ENCODE measurements around the gene CTSC. TPM values are rescaled to one million over a fixed set of nuclear protein-coding genes. Genes with fewer than 3 reads are reported as not detected.
"Not testable (repeated sequence)": the region's sequence is repeated elsewhere in the genome, so short reads cannot be mapped to it uniquely, and the experiment has no call there.

CTSC gene
- total RNA-seq, 1 donor from 2014 or later, result 37.1 TPM

GRCh38 chr11:88284336-88285050, 53.0 kb downstream of the CTSC start:
- peak; percentile 11 for DNase-seq (ENCODE audit: low read depth)

GRCh38 chr11:88282747-88283515, 54.6 kb downstream of the CTSC start:
- DNase-seq (ENCODE audit: low read depth), result no peak

GRCh38 chr11:88281317-88281712, 56.2 kb downstream of the CTSC start:
- DNase-seq (ENCODE audit: low read depth), result no peak

- peak; percentile 57 for DNase-seq (ENCODE audit: low read depth)
Observed at GRCh38 chr11:88280673-88281316, 56.7 kb downstream of the CTSC start.

DNA sequence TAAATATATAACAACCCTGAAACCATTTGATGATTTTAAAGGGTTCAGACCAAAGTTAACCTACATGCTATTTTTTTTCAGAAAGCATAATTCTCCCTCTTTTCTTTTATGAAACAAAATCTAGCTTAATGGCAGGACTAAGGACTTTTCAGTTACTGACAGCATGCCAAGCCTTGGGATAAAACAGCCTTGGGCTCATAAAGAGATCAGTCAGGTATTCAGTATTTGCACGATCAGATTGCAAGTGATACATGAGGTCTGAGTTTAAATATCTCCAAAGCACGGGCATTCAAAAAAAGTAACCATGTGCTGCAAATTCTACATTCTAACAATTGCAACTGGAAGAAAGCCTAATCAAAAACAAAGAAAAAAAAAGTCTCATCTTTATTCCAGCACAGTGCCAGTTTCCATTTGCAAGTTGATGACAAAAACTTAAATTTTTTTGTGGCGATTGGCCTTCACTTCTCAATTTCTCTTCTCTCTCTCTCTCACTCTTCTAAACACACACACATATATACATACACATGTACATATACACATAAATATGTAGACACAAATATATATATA, 60.1 kb downstream of the CTSC start:
- no peak for DNase-seq (ENCODE audit: low read depth)

GRCh38 chr11:88275636-88276035, 61.9 kb downstream of the CTSC start:
- no peak for DNase-seq (ENCODE audit: low read depth)

GRCh38 chr11:88266919-88267318, 70.6 kb downstream of the CTSC start:
- no peak for DNase-seq (ENCODE audit: low read depth)

DNA sequence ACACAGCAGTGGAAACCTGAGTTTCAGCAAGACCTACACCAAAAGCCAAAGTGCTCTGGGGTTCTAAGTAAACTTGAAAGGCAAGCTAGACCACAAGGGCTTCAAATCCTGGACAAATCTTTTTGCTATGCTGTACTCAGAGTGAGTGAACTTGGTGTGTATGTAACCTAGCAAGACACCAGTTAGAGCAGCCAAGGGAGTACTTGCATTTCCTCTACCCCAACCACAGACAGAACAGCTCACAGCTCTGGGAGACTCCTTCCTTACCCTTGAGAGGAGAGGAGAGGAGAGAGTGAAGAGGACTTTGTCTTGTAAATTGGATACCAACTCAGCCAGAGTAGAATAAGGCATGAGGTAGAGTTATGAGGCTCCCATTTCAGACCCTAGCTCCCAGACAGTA, 71.4 kb downstream of the CTSC start:
- DNase-seq (ENCODE audit: low read depth), result no peak

DNA sequence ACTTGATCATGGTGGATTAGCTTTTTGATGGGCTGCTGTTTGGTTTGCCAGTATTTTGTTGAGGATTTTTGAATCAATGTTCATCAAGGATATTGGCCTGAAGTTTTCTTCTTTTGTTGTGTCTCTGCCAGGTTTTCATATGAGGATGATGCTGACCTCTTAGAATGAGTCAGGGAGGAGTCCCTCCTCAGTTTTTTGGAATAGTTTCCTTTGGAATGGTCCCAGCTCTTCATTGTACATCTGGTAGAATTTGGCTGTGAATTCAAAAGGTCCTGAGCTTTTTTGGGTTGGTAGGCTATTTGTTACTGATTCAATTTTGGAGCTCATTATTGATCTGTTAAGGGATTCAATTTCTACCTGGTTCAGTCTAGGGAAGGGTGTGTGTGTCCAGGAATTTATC, 78.1 kb downstream of the CTSC start:
- no peak for DNase-seq (ENCODE audit: low read depth)

DNA sequence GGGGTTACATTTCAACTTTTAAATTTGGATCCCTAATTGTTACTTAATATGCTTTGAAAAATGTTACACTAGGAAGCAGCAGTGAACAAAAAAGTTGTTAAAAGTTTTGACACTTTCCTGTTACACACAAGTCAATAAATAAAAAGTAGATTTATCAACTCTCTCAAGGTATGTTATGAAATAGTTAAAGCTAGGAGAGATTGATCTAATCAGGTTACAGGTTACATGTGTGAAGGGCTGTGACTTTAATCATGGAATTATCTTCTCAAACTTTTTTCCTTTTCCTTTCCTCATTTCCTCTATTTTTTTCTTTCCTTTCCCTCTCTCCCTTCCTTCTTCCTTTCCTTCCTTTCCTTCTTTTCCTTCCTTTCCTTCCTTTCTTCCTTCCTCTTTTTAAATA, 85.3 kb downstream of the CTSC start:
- no peak for DNase-seq (ENCODE audit: low read depth)

GRCh38 chr11:88250566-88251242, 86.8 kb downstream of the CTSC start:
- no peak for DNase-seq (ENCODE audit: low read depth)

GRCh38 chr11:88249706-88250105, 87.8 kb downstream of the CTSC start:
- no peak for DNase-seq (ENCODE audit: low read depth)

DNA sequence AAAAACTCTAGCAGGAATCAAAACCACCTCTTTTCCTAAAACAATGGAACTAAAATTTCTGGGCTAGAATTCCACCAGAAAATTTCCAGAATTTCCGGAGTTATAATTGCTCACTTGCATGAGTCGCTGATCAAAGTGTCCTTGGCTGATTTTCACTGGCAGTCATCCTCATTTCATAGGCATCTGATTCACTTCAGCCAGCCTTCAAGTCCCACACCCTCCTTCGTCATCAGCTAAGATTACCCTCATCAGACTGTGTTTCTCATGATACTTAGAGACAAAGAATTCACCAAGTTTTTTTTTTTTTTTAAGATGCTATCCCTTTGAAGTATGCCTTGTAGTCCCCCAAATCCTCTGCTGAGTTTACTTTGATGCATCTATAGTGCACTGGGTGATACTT, 90.8 kb downstream of the CTSC start:
- peak; percentile 25 for DNase-seq (ENCODE audit: low read depth)

GRCh38 chr11:88245576-88245975, 92.0 kb downstream of the CTSC start:
- DNase-seq (ENCODE audit: low read depth), result not testable (repeated sequence)

Other genes starting within 250 kb of the CTSC start
- gene RAB38, start 162.3 kb downstream of the CTSC start, total RNA-seq, result 0.40 TPM in 1 of 2 replicates, not detected in the other